Measurements from ENCODE around the gene FHOD3. TPM values are rescaled to one million over a fixed set of nuclear protein-coding genes. Genes with fewer than 3 reads are reported as not detected.

The FHOD3 gene
- total RNA-seq, 1 donor from 2014 or later = 2.5 TPM

- Histone ChIP-seq H3K4me3 (no peak overlapping the region), H3K4me1 (no peaks in the 10 kb centered on the region), H3K36me3 (no peaks in the 10 kb centered on the region), H3K9me3 (peaks cover 7% of the 10 kb centered on the region), H3K27ac (no peak overlapping the region), H3K27me3 (ENCODE audit: low read depth) (no peaks in the 10 kb centered on the region)
- intact Hi-C loops (cut with DNase I) = no loop called here
- DNase-seq (no peak), ATAC-seq (no peak)
- TF ChIP-seq CTCF (IDR thresholded peaks at IDR 0.05) = no peak
These were observed 24.3 kb downstream of the FHOD3 start for GRCh38 chr18:36321658-36322407.

- intact Hi-C loops (cut with DNase I) = no loop called here
- no peaks in the 10 kb centered on the region for H3K36me3 ChIP-seq
- ATAC-seq (no peak), DNase-seq (no peak)
- H3K4me3 ChIP-seq = no peak overlapping the region
- no peak overlapping the region for H3K27ac ChIP-seq
- H3K9me3 ChIP-seq = peaks cover 7% of the 10 kb centered on the region
- H3K27me3 ChIP-seq (ENCODE audit: low read depth) = no peaks in the 10 kb centered on the region
- TF ChIP-seq CTCF (IDR thresholded peaks at IDR 0.05) = no peak
- no peaks in the 10 kb centered on the region for H3K4me1 ChIP-seq
These were observed 24.9 kb downstream of the FHOD3 start for GRCh38 chr18:36322408-36322728.

- H3K27me3 ChIP-seq (ENCODE audit: low read depth) = no peaks in the 10 kb centered on the region
- H3K4me3 ChIP-seq = no peak overlapping the region
- H3K9me3 ChIP-seq = peaks cover 7% of the 10 kb centered on the region
- intact Hi-C loops (cut with DNase I) = no loop called here
- no peaks in the 10 kb centered on the region for H3K4me1 ChIP-seq
- TF ChIP-seq CTCF (IDR thresholded peaks at IDR 0.05) = no peak
- H3K36me3 ChIP-seq = no peaks in the 10 kb centered on the region
- DNase-seq = no peak
- no peak overlapping the region for H3K27ac ChIP-seq
- no peak for ATAC-seq
These were observed 25.2 kb downstream of the FHOD3 start for GRCh38 chr18:36322734-36323133.

GRCh38 chr18:36323421-36323820 is 25.9 kb downstream of the FHOD3 start:
- H3K27ac ChIP-seq = no peak overlapping the region
- intact Hi-C loops (cut with DNase I) = no loop called here
- no peak overlapping the region for H3K4me3 ChIP-seq

GRCh38 chr18:36325846-36326245 is 28.3 kb downstream of the FHOD3 start:
- intact Hi-C loops (cut with DNase I) = no loop called here
- Histone ChIP-seq H3K4me3 (no peak overlapping the region), H3K27me3 (ENCODE audit: low read depth) (no peaks in the 10 kb centered on the region), H3K4me1 (no peaks in the 10 kb centered on the region), H3K36me3 (no peaks in the 10 kb centered on the region), H3K27ac (no peak overlapping the region), H3K9me3 (no peaks in the 10 kb centered on the region)
- TF ChIP-seq CTCF (IDR thresholded peaks at IDR 0.05) = no peak
- no peak for DNase-seq
- no peak for ATAC-seq

More at GRCh38 chr18:36323421-36323820, 25.9 kb downstream of the FHOD3 start:
- Histone ChIP-seq H3K4me1 (no peaks in the 10 kb centered on the region), H3K36me3 (no peaks in the 10 kb centered on the region), H3K27me3 (ENCODE audit: low read depth) (no peaks in the 10 kb centered on the region), H3K9me3 (peaks cover 7% of the 10 kb centered on the region)
- DNase-seq (no peak), ATAC-seq (no peak)
- TF ChIP-seq CTCF (IDR thresholded peaks at IDR 0.05) = no peak

Measured in lower lobe of right lung (tissue), 2 donors.